ENCODE measurements around the gene BEST1.

BEST1 gene

GRCh38 chr11:61950035-61950547, at the start of gene BEST1:
BEST1 (plus strand) TSS chr11:61950351; CDS start chr11:61951807, 1,456 bp downstream.
- DNase-seq, result no peak

GRCh38 chr11:61901397-61901796, 48.8 kb upstream of the BEST1 start:
- no peak for DNase-seq

GRCh38 chr11:61902313-61902712, 47.8 kb upstream of the BEST1 start:
- DNase-seq, result no peak

- no peak for DNase-seq
These were observed 46.3 kb upstream of the BEST1 start for GRCh38 chr11:61903845-61904244.

GRCh38 chr11:61904539-61905048, 45.6 kb upstream of the BEST1 start:
- DNase-seq, result no peak

- DNase-seq, result no peak
These were observed 45.0 kb upstream of the BEST1 start for GRCh38 chr11:61905067-61905696.

GRCh38 chr11:61905801-61906521, 44.2 kb upstream of the BEST1 start:
- no peak for DNase-seq

- no peak for DNase-seq
These were observed 43.6 kb upstream of the BEST1 start for GRCh38 chr11:61906522-61906909.

GRCh38 chr11:61907282-61907681, 42.9 kb upstream of the BEST1 start:
- no peak for DNase-seq

GRCh38 chr11:61907871-61908729, 42.1 kb upstream of the BEST1 start:
- DNase-seq, result no peak

- no peak for DNase-seq
These were observed 41.3 kb upstream of the BEST1 start for GRCh38 chr11:61908730-61909316.

- no peak for DNase-seq
These were observed 39.7 kb upstream of the BEST1 start for GRCh38 chr11:61910187-61911127.

- no peak for DNase-seq
These were observed 38.9 kb upstream of the BEST1 start for GRCh38 chr11:61911128-61911700.

- no peak for DNase-seq
These were observed 38.2 kb upstream of the BEST1 start for GRCh38 chr11:61911701-61912529.

- no peak for DNase-seq
These were observed 37.6 kb upstream of the BEST1 start for GRCh38 chr11:61912530-61912898.

GRCh38 chr11:61912991-61913698, 37.0 kb upstream of the BEST1 start:
- DNase-seq, result no peak

- DNase-seq, result no peak
These were observed 36.3 kb upstream of the BEST1 start for GRCh38 chr11:61913699-61914395.

GRCh38 chr11:61914471-61915171, 35.5 kb upstream of the BEST1 start:
- DNase-seq, result no peak
